UCSD-AML1 (cell line): ENCODE results near the gene SEMA3G.
A peak's percentile ranks its signal among the peaks of the same experiment; 100 is the strongest.

Experiments
- DNase-seq: peaks from one replicate; lab custom pipeline; 2025; ENCODE audit not compliant: unreplicated experiment; lab: John Stamatoyannopoulos, UW

Gene SEMA3G

DNA sequence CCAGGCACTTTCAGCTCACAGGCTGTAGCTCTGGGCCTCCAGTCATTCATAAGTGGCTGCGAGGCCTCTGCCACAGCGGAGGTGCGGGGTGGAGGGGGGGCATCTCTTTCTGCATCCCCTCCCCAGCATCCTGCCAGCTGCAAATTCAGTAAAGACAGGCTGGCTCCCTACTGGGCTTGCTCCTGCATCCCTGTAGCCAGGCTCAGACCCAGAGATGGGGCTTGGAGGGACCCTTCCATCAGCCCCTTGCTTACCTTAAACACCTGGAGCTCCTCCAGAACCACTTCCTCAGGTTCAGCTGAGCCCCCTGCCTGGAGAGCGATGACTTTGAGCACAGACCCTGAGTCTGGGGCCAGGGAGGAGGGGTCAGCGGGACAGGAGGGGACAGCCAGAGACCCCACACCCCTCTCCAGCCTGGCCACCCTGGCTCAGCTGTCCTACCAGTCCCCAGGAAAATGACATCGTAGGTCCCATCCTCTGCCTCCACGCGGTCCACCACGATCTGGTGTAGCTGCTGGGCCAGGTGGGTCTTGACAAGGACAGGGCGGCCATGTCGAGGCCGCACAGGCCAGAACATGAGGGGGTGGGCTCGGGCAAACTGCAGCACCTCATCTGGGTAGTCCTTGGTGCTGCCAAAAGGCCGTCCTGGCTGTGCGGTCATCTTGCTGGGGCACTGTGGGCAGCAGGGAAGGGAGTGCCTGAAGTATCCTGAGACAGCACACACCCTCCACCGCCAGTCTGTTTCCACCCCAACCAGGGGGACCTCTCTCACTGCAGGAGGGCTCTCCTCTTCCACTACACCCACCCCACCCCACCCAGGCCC, 5.3 kb downstream of the SEMA3G start:
- no peak for DNase-seq

DNA sequence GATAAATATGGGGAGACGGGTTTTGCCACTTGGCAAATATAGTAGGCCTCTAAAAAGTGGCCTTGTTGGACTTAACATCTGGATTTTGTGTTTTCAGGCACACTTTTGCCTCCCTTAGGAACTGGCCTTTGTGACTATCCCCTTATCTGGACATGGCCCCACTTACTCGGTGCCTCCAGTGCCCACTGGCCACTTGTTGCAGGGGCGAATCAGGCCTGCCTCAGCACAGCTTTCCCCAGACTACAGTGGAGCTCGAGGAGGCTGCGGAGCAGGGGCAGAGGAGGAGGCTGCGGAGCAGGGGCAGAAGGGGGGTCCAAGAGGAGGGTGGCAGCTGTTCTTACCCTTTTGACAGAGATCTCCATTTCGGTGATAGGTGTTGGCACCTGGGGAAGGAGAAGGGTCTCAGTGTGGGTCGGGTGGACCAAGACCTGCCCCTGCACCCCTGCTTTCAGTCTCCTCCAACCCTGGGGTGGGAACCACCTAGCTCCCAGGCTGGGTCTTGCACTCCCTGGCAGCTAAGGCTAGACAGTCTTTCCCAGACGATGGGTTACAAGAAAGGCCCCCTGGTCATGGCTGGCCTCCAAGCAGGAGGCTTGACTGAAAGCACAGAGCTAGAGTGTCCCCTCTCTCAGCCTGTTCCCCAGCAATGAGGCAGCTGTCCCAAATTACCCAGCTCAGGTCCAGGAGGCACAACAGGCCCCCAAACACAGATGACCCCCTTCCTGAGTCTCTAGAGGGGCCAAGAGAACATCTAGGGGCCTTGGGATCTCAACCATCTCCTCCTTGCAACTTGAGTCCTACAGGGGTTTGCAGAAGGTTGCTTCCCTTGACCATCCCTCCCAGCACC, 6.1 kb downstream of the SEMA3G start:
- DNase-seq: no peak

DNA sequence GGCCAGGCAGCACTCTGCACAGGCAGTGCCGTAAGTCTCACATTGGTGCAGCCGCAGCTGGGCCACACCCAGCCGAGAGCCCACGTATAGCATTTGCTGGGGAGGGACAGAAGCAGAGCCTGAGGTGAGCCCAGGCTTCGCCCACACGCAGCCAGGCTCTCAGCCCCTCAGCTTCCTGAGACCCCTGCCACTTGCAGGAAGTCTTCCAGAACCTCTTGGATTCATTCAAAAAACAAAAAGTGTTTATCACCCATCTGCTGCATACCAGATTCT, 6.9 kb downstream of the SEMA3G start:
- no peak for DNase-seq

DNA sequence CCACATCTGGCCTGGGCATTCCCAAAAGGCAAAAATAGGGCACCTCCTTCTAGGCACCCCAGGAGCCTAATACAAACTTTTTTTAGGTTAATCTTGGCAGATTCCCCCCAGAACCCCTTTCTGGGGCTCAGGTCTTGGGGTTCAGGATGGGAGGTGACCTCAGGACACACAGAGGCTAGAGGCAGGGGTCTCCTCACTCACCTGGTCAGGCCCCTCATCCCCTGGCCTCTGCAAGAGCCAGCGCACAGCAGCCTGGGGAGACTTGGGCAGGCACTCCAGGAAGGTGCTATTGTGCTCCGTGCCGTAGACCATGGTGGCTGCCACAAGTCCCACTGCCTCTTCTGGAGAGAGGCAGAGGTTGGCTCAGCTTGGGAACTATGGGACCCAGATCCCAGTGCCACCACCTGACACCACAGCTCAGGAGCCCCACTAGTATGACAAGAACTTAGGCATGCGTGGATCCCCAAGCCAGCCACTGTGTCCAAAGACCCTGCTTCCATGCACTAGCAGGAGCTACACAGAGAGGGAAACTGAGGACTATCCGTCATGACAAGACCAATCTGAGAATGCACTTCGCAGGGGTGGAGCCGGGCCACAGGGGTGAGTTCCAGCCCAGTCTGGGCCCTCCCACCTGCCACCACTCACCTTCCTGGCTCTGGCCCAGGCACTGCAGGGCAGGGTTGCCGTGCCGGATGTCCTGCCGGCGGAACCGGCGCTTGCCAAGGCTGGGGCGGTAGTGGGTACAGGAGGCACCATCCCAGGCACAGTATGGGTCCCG, 7.4 kb downstream of the SEMA3G start:
- no peak for DNase-seq

DNA sequence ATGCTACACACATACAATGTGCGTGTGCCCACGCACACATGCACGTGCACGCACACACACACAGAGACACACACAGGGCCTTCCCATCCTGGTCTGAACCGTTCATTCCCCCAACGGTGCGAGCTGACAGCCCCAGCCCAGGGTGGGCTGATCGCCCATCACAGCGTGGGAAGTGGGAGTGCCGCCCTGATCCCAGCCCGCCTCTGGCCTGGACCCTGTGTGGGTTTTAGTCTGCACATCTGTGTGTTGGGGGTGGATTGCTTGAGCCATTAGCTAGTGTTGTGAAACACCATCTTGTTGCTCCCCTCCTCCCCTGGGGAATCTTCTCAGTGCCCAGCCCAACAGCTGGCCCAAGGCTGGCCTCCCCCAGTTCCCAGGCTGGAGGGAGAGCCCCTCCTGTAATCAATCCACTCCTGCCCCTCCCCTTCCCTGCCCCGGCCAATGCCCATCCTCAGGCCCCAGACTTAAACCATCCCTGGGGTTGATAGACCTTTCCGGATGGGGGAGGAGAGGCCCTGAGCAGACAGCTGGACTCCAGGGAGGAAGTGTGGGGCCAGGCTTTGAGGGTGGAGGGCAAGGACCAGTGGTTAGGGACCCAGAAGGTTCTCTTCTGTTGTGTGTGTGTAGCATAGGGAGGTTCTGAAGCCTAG, 8.3 kb downstream of the SEMA3G start:
- DNase-seq: peak; percentile 43

DNA sequence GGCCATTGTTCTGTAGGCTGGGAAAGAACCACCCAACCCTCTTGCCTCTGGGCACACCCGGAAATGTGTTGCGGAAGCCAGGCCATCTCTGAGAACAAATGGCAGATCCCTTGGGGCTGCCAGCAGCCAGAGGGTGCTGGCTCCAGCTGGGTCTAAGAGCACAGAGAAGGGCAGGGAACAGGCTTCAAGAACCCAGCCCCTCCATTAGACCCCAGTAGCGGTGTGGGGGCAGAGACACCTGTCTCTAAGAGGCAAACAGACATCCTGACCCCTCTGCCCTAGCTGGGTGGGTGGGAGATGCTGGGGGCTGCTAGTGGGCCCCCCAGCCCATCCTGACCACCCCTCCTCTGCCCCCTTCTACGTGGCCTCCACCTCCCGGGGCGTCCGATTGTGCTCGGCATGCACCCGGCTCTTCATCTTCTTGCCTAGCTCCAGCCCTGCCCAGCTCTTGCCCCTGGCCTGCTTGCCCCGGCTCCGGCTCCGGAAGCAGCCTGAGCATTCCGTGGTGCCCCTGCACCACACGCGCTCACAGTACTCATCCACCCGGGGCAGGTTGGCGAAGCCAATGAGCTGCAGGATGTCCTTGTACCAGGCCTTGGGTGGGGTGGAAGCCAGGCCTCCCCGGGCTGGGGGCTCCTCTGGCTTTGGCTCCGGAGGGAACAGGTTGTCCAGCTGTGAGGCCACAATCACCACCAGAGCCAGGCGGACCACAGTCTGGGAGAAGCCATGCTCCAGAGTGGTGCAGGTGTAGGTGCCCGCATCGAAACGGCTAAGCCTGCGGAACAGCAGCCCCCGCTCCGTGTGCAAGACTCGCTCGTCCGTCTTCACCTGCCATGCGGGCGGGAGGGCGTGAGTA, 9.4 kb downstream of the SEMA3G start:
- DNase-seq: no peak

DNA sequence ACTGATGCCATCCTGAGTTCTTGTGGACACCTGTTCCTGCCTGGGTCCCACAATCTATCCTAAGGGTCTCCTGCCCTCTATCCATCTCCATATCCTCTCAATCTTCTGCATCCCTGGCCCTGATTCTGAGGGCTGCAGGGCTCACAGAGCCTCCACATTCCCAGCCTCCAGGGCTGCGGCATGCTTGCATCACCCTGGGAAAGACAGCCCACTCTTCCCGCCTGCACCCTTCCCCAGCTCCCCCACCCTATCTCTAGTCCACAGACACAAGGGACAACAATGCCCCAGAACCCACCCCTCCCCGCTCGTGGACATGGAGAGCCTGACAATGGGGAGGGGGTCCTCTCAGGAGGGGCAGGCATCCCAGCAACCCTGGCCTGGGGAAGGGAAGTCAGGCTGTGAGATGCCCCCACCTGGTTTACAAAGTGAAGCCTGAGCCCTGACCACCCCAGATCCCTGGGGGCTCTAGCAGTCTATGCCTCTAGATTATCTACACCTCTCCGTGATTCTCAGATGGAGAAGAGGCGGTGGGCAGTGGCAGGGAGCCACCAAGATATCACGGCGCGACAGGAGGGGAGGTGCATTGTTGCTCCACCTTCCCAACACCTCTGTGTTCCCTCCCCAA, 10.3 kb downstream of the SEMA3G start:
- no peak for DNase-seq

DNA sequence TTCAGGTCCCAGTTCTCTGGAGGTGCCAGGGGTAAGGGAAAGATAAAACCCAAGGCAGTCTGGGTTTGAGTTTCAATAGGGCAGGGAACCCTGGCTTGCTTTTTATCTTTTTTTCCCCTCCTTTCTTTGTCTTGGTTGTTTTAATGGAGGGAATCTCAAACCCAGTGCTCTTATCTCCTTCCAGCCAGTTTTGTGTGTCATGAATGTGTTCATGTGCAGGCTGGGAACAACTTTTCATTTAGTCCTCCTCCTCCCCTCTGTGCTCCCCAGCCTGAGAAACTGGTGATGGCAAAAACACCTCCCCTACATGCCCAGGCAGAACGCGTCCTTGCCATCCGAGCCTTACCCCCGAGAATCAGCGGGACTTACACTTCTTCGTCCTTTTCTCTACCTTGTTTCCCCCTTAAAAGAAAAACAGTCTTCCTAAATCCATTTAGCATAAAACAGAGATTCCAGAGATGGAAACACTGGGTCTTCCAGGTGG, 10.9 kb downstream of the SEMA3G start:
- no peak for DNase-seq

DNA sequence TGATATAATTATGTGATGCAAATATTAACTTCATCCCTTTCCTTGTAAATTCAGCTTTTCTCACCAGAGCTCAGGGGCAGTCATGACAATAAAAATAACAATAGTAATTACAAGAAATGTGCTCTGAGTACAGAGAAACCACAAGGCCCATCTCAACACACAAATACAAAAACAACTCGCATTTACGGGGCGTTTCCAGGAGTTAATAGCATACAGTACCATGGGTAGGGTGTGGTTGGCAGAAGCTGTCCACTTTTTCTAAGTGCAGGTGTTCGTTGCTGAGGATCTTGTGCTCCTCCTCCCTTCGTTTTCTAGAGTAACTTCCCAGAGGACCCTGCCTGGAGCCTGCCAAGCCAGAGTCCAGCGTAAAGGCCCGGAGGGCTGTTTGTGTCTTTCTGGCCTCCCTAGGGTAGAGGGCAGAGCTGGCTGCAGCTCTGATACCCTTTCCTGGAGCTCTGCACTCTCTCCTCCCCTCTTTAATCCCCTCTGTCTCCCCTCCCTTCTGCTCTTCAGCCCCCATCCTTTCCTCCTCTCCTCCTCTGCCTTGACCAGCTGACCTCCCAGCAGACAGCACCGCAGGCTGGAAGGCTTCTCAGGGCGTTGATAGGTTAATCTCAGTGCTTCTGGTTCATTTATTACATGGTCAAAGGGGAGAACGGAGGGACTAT, 11.4 kb downstream of the SEMA3G start:
- DNase-seq: no peak

DNA sequence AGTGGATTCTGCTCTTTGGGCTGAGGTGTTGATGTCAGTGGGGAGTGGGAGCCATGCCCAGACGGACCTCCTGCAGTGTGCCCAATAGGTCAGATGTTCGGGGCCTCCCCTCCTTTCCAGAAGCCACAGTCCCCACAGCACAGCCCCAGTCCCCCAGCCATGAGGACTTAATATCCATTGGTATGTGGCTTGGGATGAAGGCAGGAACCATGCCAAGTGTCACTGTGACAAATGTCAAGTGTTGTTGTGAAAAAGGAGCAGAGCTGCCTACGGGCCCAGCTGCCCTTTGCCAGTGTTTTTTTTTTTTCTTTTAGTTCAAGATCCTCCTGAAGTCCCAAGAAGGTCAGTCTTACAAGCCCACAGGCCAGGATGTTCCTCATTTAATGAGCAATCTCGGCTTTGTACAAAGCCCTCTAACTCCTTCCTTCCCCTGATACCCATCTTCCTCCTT, 12.2 kb downstream of the SEMA3G start:
- DNase-seq: no peak

DNA sequence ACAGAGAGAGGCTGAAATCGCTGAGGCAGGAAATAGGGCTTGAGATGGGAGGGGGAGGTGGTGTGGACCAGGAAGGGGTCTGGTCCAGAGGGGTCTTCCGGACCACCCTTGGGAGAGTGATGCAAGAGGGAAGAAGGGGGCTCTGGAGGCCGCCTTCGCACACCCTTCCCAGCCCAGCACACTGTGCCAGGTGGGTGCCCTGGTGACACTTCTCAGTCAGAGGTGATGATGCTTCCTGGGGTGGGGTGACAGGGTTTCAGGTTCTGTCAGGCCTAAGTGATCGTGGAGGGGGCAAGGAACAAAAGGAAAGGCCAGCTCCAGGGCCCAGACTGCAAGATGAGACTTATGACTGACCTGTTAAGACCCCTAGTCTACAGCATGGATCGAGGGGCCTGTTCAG, 12.7 kb downstream of the SEMA3G start:
- DNase-seq: no peak

DNA sequence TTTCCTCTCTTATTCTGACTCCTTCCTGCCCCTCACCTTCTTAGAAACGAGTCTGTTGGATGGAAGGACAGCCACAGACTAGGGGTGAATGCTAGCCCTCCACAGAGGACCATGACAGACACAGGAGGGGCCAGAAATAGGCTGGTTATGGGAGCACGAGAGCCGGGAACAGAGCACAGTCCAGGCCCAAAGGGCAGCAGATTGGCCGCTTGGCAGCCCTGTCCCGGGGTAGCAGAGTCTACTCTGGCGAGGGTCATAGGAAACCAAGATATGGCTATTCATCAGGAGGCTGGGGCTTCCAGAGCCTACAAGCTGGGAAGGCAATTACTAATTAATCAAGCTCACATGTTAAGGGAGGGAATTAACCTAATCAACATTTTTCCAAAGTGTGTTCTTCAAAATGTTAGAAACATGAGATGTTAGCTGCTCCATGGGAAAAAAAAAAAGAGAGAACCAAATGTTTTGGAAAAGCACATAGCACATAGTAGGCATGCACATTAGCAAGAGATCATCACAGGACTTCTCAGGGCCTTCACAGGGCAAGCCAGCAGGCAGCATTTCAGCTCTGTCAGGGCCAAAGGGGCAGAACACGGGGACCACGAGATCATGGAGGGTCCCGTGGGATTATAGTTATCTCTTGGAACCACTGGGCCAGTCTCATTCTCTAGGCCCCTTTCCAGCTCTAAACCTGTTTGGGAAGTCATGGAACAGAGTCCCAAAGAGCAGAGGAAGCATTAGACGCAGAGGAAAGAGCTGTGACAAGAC, 13.3 kb downstream of the SEMA3G start:
- no peak for DNase-seq

DNA sequence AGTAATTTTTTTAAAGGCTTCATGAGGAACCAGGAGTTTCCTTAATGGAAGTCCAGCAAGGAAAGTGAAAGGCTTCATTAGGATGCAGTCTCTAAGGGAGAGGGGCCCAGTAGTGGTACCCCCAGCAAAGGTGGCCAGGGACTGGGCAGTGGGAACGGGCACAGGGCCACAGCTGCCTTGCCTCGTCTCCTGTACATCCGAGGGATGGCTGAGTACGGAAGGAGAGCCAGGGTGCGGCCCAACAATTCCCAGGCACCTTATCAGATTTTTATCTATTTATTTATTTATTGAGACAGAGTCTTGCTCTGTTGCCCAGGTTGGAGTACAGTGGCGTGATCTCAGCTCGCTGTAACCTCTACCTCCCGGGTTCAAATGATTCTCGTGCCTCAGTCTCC, 14.5 kb downstream of the SEMA3G start:
- no peak for DNase-seq

DNA sequence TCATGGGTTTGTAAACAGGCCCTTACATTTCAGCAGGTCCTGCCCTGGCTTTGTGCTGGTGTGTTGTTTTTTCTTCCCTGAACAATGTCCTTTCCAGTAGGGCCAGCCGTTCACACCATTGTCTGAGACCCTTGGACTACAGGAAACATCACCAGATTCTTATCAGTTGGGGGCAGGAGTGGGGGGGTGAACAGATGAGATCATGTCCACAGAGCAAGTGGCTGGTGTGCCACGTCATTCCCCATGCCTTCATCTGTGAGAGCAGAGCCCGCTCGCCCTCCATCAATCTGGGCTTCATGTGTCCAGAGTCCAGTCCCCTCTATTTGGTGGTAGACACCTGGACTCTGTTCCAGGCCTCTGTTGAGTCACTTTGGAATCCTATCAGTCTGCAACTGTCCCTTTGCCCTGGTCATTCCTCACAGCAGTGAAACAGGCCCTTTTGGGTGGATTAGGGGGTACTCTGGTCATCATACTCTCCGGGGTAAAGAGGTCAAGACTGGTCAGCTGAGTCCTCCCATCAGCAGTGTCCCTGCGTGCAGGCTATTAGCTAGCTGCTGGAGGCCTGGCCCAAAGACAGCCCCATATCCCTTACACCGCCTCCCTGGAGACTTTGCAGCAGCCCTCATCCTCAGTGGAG, 15.0 kb downstream of the SEMA3G start:
- no peak for DNase-seq

DNA sequence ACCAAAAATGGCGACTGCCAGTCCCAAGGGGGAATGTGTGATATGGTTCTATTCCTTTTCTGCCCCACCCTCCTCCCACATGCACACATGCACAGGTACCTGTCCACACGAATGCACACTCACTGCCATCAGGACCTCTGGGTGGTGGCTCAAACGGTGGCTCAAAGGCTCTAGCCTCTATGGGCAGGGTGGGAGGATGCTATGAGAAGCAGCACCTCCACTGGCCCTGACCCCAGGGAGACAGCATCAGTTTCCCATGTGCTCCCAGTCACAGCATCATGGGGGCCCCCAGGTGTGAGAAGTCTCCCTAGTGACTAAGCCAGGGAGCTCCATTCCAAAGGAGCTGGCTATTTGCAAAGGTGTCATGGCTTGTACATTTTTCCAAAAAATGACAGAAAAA, 15.9 kb downstream of the SEMA3G start:
- no peak for DNase-seq

DNA sequence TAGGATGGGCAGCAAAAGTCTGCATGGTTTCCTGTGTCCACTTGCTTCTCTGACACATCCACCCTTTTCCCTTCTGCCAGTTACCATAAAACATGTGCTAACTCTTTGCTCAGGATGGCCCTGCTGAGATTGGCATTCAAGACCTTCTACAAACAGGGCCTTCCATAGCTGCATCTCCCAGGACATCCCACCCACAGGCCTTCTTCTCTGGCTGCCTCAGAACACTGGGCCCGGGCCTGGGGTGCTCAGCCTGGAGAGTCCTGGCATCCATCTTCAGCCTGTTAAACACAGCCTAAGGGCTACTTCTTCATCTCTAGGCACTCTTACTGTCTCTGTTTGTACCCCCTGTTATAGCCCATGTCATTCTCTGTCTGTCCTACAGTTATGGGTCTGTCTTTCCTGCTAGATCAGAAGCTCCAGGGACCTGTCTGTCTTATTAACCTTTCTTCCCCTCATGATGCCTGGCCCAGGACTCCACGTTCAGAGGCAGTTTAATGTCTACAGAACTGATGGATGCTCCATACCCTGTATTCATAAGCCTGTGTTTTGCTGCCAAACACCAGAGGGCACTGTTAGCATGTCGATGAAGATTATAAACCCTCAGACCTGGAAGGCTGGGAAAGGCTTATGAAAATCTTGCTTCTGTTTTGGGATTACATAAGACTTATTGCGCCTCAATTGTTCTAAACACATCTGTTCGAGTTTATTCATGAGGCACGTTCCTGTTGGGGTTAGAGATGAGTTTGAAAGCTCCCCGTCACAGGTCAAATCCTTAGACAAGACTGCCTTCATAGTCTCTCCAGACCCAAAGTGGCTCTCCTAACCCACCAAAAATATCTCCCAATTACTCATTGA, 16.5 kb downstream of the SEMA3G start:
- DNase-seq: peak; percentile 27

DNA sequence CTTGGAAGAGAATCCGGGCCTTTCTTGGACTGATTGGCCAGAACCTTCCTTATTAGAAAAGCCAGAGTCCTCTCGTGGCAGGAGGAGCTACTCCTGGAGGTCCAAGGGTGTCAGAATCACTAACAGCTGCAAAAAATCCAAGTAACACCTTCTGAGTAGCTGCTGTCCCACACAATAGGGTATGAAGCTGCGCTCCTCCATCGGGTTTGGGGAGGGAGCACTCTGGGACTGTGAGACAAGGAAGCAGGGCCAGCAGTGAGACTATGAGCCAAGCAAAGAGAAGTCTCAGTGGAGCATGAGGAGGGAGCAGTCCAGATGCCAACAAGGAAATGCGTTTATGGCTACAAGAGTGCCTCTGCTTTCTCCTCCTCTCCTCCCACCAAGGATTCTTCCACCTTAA, 21.7 kb downstream of the SEMA3G start:
- DNase-seq: no peak
